KMS-11 (cell line): Measurements from ENCODE around the gene ARHGAP24.

Experiments used
- H2AFZ ChIP-seq: fragments of 200-600 bp; sonication (generic); 2 replicates; pipeline ENCODE4 v1.6.1; 2016; ENCODE audit warnings: antibody characterized with exemption, mixed run types, low read depth
- H3K27ac ChIP-seq: fragments of 200-600 bp; sonication (generic); 2 replicates; pipeline ENCODE4 v1.6.1; 2016; ENCODE audit warnings: mild to moderate bottlenecking, mixed run types
- H3K27me3 ChIP-seq: fragments of 200-600 bp; sonication (generic); 2 replicates; pipeline ENCODE4 v1.6.1; 2017; ENCODE audit warnings: mild to moderate bottlenecking, low read depth, mixed run types, moderate library complexity; ENCODE audit not compliant: insufficient read depth
- H3K36me3 ChIP-seq: fragments of 200-600 bp; sonication (generic); 2 replicates; pipeline ENCODE4 v1.6.1; 2017; ENCODE audit warnings: mild to moderate bottlenecking, mixed run types; ENCODE audit not compliant: insufficient read depth
- H3K4me1 ChIP-seq: fragments of 200-600 bp; sonication (generic); 2 replicates; pipeline ENCODE4 v1.6.1; 2016; ENCODE audit warnings: mild to moderate bottlenecking, low read depth, mixed run types; ENCODE audit not compliant: poor library complexity, severe bottlenecking
- H3K4me2 ChIP-seq: fragments of 200-600 bp; sonication (generic); 2 replicates; pipeline ENCODE4 v1.7.0; 2016; ENCODE audit warnings: mild to moderate bottlenecking, mixed run types
- H3K4me3 ChIP-seq: fragments of 200-600 bp; sonication (generic); IDR thresholded peaks from 2 replicates; pipeline ENCODE4 v1.6.1; 2017; ENCODE audit warnings: low read depth, low read length, mixed read lengths; ENCODE audit not compliant: insufficient read depth
- H3K79me2 ChIP-seq: fragments of 200-600 bp; sonication (generic); 2 replicates; pipeline ENCODE4 v1.6.1; 2016; ENCODE audit warnings: low read depth, mixed run types; ENCODE audit not compliant: insufficient read depth
- H3K9ac ChIP-seq: fragments of 200-600 bp; sonication (generic); 2 replicates; pipeline ENCODE4 v1.6.1; 2016; ENCODE audit warnings: mild to moderate bottlenecking, mixed run types
- H4K20me1 ChIP-seq: fragments of 200-600 bp; sonication (generic); 2 replicates; pipeline ENCODE4 v1.6.1; 2016; ENCODE audit warnings: mild to moderate bottlenecking, mixed run types; ENCODE audit not compliant: insufficient read depth
- CTCF ChIP-seq: fragments of 200-600 bp; sonication (generic); conservative IDR thresholded peaks from 2 replicates; pipeline ENCODE4 v1.6.1; 2017; ENCODE audit warnings: low read depth, mild to moderate bottlenecking, antibody characterized with exemption, low read length, moderate library complexity, mixed read lengths

Gene ARHGAP24

GRCh38 chr4:85774000-85774399 lies 299.1 kb downstream of the ARHGAP24 start:
- Histone ChIP-seq H3K27ac (no peak overlapping the region), H3K9ac (no peak overlapping the region), H3K36me3 (no peaks in the 10 kb centered on the region), H3K4me2 (no peak overlapping the region), H3K79me2 (no peaks in the 10 kb centered on the region), H3K4me1 (no peaks in the 10 kb centered on the region), H3K4me3 (no peak overlapping the region), H2AFZ (no peak overlapping the region), H4K20me1 (no peaks in the 10 kb centered on the region), H3K27me3 (no peaks in the 10 kb centered on the region)
- no peak for TF ChIP-seq CTCF

- no peaks in the 10 kb centered on the region for H3K4me1 ChIP-seq
- H3K27me3 ChIP-seq, result no peaks in the 10 kb centered on the region
- no peaks in the 10 kb centered on the region for H4K20me1 ChIP-seq
- H3K9ac ChIP-seq, result no peak overlapping the region
- no peaks in the 10 kb centered on the region for H3K79me2 ChIP-seq
- no peak overlapping the region for H2AFZ ChIP-seq
- H3K36me3 ChIP-seq, result no peaks in the 10 kb centered on the region
- no peak overlapping the region for H3K4me2 ChIP-seq
- no peak for TF ChIP-seq CTCF
- no peak overlapping the region for H3K4me3 ChIP-seq
- H3K27ac ChIP-seq, result no peak overlapping the region
These were observed 299.5 kb downstream of the ARHGAP24 start for GRCh38 chr4:85774489-85774888.

- Histone ChIP-seq H3K4me3 (no peak overlapping the region), H4K20me1 (no peaks in the 10 kb centered on the region), H3K36me3 (no peaks in the 10 kb centered on the region), H3K27ac (no peak overlapping the region), H3K4me2 (no peak overlapping the region), H3K9ac (no peak overlapping the region), H3K27me3 (no peaks in the 10 kb centered on the region), H2AFZ (no peak overlapping the region), H3K79me2 (no peaks in the 10 kb centered on the region), H3K4me1 (no peaks in the 10 kb centered on the region)
- TF ChIP-seq CTCF, result no peak
These were observed 301.1 kb downstream of the ARHGAP24 start for GRCh38 chr4:85776096-85776495.

GRCh38 chr4:85776579-85776978 lies 301.6 kb downstream of the ARHGAP24 start:
- no peak overlapping the region for H3K9ac ChIP-seq
- no peaks in the 10 kb centered on the region for H3K27me3 ChIP-seq
- no peaks in the 10 kb centered on the region for H4K20me1 ChIP-seq
- H3K36me3 ChIP-seq, result no peaks in the 10 kb centered on the region
- H3K4me2 ChIP-seq, result no peak overlapping the region
- H3K4me3 ChIP-seq, result no peak overlapping the region
- no peaks in the 10 kb centered on the region for H3K79me2 ChIP-seq
- TF ChIP-seq CTCF, result no peak
- H2AFZ ChIP-seq, result no peak overlapping the region
- no peaks in the 10 kb centered on the region for H3K4me1 ChIP-seq
- no peak overlapping the region for H3K27ac ChIP-seq
